Epidermal melanocyte (primary cell): ENCODE data around the gene CACNA1B.
A peak's percentile ranks its signal among the peaks of the same experiment; 100 is the strongest.

Experiments used
- DNase-seq: peaks from one replicate; pipeline ENCODE4 v3.0.0; 2011; ENCODE audit warnings: low spot score; ENCODE audit not compliant: insufficient read length

The CACNA1B gene

GRCh38 chr9:138051586-138052321 is 174.2 kb downstream of the CACNA1B start:
- no peak for DNase-seq

DNA sequence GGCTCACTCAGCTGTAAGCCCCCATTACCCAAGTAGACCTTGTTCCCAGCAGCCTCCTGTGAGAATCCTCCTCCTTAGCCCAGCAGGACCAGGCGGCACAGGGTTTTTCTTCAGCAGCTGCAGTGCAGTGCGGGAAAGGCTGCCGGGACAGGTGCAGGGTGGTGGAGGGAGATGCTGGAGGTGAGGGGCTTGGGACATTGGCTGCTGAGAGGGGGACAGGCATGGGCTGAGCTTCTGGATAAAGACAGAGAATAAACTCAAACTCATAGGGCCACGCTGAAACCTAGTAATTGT is 174.7 kb downstream of the CACNA1B start:
- DNase-seq: no peak

GRCh38 chr9:138052635-138053320 is 175.2 kb downstream of the CACNA1B start:
- DNase-seq: no peak

- no peak for DNase-seq
Measured at GRCh38 chr9:138053321-138053868, 175.8 kb downstream of the CACNA1B start.

DNA sequence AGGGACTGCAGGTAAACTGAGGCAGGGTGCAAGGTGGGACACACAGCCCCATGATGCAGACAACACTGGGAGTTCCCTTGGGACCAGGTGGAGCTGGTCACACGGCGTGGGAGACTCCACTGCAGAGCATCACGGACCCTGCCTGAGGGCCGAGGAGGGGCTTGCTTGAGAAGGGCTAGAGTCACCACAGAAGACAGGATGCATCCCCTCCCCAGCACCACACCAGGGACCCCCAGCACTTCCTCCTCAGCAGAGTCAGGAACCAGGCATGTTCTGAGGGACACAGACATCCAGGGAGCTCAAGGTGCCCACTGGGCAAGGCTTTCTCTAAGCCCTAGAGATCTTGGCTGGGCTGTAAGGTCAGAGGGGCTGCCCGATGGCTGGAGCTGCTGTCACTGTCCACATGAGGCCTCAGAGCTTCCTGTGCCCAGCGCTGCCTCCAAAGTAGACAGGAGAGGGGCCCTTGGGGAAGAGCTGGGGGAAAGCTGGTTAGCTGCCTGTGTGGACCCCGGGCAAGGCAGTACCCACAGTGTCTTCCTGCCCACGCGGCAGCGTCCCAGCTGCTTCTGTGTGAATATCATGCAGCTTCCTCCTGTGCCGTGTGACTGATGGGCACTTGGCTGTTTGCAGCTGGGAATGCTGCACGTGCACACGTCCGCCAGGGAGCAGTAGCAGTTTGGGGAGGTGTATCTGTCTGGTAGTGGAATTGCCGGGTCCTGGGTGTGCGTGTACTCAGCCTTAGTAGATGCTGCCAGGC is 176.6 kb downstream of the CACNA1B start:
- no peak for DNase-seq

DNA sequence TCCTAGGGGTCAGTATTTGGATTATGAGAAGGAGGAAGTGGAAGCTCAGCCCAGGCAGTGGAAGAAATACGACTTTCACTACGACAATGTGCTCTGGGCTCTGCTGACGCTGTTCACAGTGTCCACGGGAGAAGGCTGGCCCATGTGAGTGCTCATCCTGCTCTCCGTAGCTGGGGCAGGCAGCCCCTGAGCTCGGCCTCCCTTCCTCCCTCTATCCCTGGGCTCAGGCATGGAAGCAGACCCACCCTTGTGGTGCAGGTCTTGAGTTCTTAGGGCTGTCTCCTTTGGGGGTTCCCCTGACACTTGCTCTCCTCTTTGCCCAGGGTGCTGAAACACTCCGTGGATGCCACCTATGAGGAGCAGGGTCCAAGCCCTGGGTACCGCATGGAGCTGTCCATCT is 180.1 kb downstream of the CACNA1B start:
- no peak for DNase-seq

GRCh38 chr9:138058181-138058580 is 180.6 kb downstream of the CACNA1B start:
- no peak for DNase-seq

GRCh38 chr9:138059196-138059595 is 181.6 kb downstream of the CACNA1B start:
- DNase-seq: no peak

DNA sequence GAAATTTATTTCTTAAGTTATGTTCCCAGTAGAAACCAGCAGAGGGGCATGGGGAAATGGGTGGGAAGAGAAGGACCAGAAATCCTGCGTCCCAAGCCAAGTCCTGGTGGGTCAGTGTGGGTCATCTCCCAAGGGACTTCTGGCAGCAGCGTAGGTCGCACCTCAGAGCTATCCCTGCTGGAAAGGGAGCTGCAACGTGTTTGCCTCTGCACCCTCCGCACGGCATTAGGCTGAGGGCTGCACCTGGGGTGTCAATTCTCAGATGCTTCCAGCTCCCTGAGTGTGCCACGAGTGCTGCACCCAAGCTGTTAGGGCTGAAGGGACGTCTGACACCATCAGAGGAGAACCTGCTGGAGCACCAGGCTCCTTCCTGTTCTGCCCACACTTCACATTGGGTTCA is 182.8 kb downstream of the CACNA1B start:
- no peak for DNase-seq

GRCh38 chr9:138060881-138061280 is 183.3 kb downstream of the CACNA1B start:
- DNase-seq: no peak

- DNase-seq: no peak
Measured at GRCh38 chr9:138061631-138062030, 184.0 kb downstream of the CACNA1B start.

DNA sequence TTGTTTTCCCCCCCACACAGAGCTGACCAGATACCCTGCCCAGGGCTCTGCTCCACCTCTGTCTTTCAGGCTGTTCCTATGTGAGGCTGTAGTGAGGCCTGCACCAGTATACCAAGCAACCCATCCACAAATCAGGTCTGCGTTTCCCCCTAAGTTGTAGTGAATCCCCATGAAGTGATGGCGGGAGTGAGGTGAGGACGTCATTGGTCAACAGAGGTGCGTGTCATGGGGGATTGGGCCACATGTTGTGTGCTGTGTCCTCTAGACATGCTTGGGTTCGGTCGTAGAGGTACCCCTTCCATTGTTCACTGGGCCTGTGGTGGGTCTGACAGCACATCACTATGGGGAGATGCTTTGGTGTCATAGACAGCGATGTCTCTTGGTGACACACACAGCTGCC is 184.6 kb downstream of the CACNA1B start:
- DNase-seq: no peak

GRCh38 chr9:138063033-138063432 is 185.5 kb downstream of the CACNA1B start:
- DNase-seq: no peak

DNA sequence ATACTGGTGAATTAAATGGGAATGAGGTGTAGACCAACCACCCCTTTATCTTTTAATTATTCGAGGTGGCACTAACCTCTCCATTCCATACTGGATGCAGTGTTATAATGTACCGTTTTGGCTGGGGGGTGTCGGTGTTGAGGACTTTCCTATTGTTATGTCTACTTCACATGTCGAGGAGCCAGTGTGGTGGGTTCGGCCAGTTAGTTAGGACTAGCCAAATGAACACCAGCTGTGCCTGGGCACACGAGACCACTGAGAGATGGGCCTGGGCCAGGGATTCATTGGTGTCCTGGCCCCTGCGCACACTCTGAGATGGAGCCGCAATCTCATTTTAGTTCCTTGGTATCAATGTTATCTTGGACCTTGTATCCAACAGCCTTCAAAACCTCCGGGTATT is 186.2 kb downstream of the CACNA1B start:
- DNase-seq: no peak

DNA sequence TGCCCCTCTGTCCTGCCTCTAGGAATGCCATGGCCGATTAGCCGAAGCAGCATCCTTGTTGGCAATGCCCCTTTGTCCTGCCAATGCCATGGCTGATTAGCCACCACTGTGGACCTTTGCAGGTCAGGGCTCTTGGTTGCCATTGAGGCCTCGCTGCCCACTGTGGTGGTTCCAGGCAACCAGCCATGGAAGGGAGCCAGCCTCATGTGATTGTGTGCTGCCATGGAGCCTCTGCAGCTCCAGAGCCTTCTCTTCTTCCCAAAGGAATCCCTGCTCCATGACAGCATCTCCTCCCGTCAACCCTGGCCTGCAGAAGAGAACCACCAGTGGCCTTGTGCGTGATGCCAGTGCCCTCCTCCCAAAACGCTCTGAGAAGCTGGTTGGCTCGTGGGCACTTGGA is 187.0 kb downstream of the CACNA1B start:
- no peak for DNase-seq

GRCh38 chr9:138065287-138065686 is 187.7 kb downstream of the CACNA1B start:
- DNase-seq: no peak

- no peak for DNase-seq
Measured at GRCh38 chr9:138066049-138066448, 188.5 kb downstream of the CACNA1B start.

GRCh38 chr9:138067613-138068367 is 190.2 kb downstream of the CACNA1B start:
- DNase-seq: no peak

DNA sequence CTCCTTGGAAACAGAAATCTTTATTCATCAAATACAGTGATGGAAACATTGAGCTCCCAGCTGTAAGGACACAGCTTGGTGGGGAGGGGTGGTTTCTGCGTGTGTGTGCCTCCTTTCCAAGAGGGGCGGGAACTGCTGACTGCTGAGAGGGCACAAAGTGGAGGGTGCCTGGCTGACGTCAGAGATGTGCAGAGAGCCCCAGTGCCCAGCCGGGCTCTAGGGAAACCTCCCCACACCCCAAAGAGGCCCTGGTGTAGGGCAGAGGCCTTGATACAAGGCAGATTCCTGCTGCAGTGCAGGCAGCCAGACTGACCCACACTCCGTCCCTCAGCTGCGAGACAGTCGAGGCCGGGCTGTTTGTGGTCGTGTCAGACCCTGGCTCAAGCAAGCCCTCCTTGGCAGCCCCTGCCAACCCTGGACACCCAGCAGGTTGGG is 191.0 kb downstream of the CACNA1B start:
- no peak for DNase-seq

- DNase-seq: peak; percentile 14
Measured at GRCh38 chr9:138069731-138070456, 192.3 kb downstream of the CACNA1B start.

DNA sequence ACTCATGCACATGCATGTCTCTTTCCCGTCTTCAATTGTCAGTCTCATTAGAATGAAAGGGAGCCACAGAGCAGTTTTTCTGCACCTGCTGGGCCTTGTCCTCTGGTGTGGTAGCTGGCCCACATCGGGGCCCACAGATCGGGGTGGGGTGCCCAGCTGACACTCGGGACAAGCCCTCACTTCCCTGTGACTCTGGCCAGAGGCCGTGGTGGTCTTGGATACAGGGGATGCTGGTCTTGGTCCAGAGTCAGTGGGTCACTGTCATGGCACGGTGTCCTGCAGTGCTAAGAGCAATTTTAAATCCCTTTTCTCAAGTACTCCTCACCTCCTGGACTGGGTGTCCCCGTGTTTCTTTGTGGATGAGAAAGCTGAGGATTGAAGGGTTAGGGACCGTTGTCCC is 193.2 kb downstream of the CACNA1B start:
- DNase-seq: peak; percentile 1
